ENCODE measurements around the gene DYNC1LI1. TPM values are rescaled to one million over a fixed set of nuclear protein-coding genes. Genes with fewer than 3 reads are reported as not detected.

The DYNC1LI1 gene
- total RNA-seq, 1 experiment from 2014 or later = 60.0 TPM

GRCh38 chr3:32508711-32509110, 61.9 kb downstream of the DYNC1LI1 start:
- Histone ChIP-seq H3K4me3 (no peak overlapping the region), H3K36me3 (no peaks in the 10 kb centered on the region), H3K9me3 (no peaks in the 10 kb centered on the region), H3K27me3 (no peaks in the 10 kb centered on the region)
- DNase-seq = no peak

GRCh38 chr3:32506466-32506865, 64.2 kb downstream of the DYNC1LI1 start:
- H3K4me3 ChIP-seq = no peak overlapping the region
- no peak for DNase-seq
- H3K27me3 ChIP-seq = no peaks in the 10 kb centered on the region
- H3K9me3 ChIP-seq = no peaks in the 10 kb centered on the region
- no peaks in the 10 kb centered on the region for H3K36me3 ChIP-seq

- H3K4me3 ChIP-seq = peak overlapping the region; percentile 80
- no peaks in the 10 kb centered on the region for H3K27me3 ChIP-seq
- no peak for DNase-seq
- H3K36me3 ChIP-seq = no peaks in the 10 kb centered on the region
- no peaks in the 10 kb centered on the region for H3K9me3 ChIP-seq
Measured at GRCh38 chr3:32502946-32503286, 67.7 kb downstream of the DYNC1LI1 start.

GRCh38 chr3:32502118-32502945, 68.3 kb downstream of the DYNC1LI1 start, which contains the start of gene CMTM6:
TSS of gene CMTM6 (minus strand) at chr3:32502852. CDS start at chr3:32502745, 107 bp downstream.
- Histone ChIP-seq H3K27me3 (no peaks in the 10 kb centered on the region), H3K36me3 (no peaks in the 10 kb centered on the region), H3K9me3 (no peaks in the 10 kb centered on the region), H3K4me3 (peak within 1 kb of the TSS; percentile 80)
- peak; percentile 73 for DNase-seq

- Histone ChIP-seq H3K36me3 (no peaks in the 10 kb centered on the region), H3K9me3 (no peaks in the 10 kb centered on the region)
Measured at GRCh38 chr3:32501783-32502117, 68.9 kb downstream of the DYNC1LI1 start.

GRCh38 chr3:32500880-32501782, 69.5 kb downstream of the DYNC1LI1 start:
- no peak for DNase-seq

More at GRCh38 chr3:32501783-32502117, 68.9 kb downstream of the DYNC1LI1 start:
- Histone ChIP-seq H3K27me3 (no peaks in the 10 kb centered on the region), H3K4me3 (peak overlapping the region; percentile 80)
- no peak for DNase-seq

GRCh38 chr3:32500231-32500630, 70.4 kb downstream of the DYNC1LI1 start:
- Histone ChIP-seq H3K9me3 (no peaks in the 10 kb centered on the region), H3K27me3 (no peaks in the 10 kb centered on the region), H3K4me3 (no peak overlapping the region), H3K36me3 (no peaks in the 10 kb centered on the region)
- DNase-seq = no peak

More at GRCh38 chr3:32500880-32501782, 69.5 kb downstream of the DYNC1LI1 start:
- H3K36me3 ChIP-seq = no peaks in the 10 kb centered on the region
- H3K27me3 ChIP-seq = no peaks in the 10 kb centered on the region
- no peaks in the 10 kb centered on the region for H3K9me3 ChIP-seq
- peak overlapping the region; percentile 80 for H3K4me3 ChIP-seq

GRCh38 chr3:32499585-32499984, 71.1 kb downstream of the DYNC1LI1 start:
- no peaks in the 10 kb centered on the region for H3K36me3 ChIP-seq
- no peak overlapping the region for H3K4me3 ChIP-seq
- H3K27me3 ChIP-seq = no peaks in the 10 kb centered on the region
- H3K9me3 ChIP-seq = no peaks in the 10 kb centered on the region
- no peak for DNase-seq

- H3K4me3 ChIP-seq = no peak overlapping the region
- no peak for DNase-seq
- no peaks in the 10 kb centered on the region for H3K27me3 ChIP-seq
- no peaks in the 10 kb centered on the region for H3K9me3 ChIP-seq
- no peaks in the 10 kb centered on the region for H3K36me3 ChIP-seq
Measured at GRCh38 chr3:32498992-32499391, 71.7 kb downstream of the DYNC1LI1 start.

- H3K36me3 ChIP-seq = no peaks in the 10 kb centered on the region
Measured at GRCh38 chr3:32498252-32498651, 72.4 kb downstream of the DYNC1LI1 start.

GRCh38 chr3:32495609-32496008, 75.0 kb downstream of the DYNC1LI1 start:
- H3K36me3 ChIP-seq = no peaks in the 10 kb centered on the region

More at GRCh38 chr3:32498252-32498651, 72.4 kb downstream of the DYNC1LI1 start:
- H3K4me3 ChIP-seq = no peak overlapping the region
- H3K27me3 ChIP-seq = no peaks in the 10 kb centered on the region
- DNase-seq = no peak
- H3K9me3 ChIP-seq = no peaks in the 10 kb centered on the region

GRCh38 chr3:32495085-32495484, 75.6 kb downstream of the DYNC1LI1 start:
- Histone ChIP-seq H3K36me3 (no peaks in the 10 kb centered on the region), H3K9me3 (no peaks in the 10 kb centered on the region), H3K27me3 (no peaks in the 10 kb centered on the region), H3K4me3 (no peak overlapping the region)
- DNase-seq = no peak

More at GRCh38 chr3:32495609-32496008, 75.0 kb downstream of the DYNC1LI1 start:
- Histone ChIP-seq H3K27me3 (no peaks in the 10 kb centered on the region), H3K4me3 (no peak overlapping the region), H3K9me3 (no peaks in the 10 kb centered on the region)
- no peak for DNase-seq

GRCh38 chr3:32493437-32494414, 76.9 kb downstream of the DYNC1LI1 start:
- no peaks in the 10 kb centered on the region for H3K36me3 ChIP-seq
- H3K27me3 ChIP-seq = no peaks in the 10 kb centered on the region
- no peaks in the 10 kb centered on the region for H3K9me3 ChIP-seq
- no peak for DNase-seq
- no peak overlapping the region for H3K4me3 ChIP-seq

GRCh38 chr3:32492684-32493436, 77.8 kb downstream of the DYNC1LI1 start:
- Histone ChIP-seq H3K4me3 (no peak overlapping the region), H3K9me3 (no peaks in the 10 kb centered on the region), H3K36me3 (no peaks in the 10 kb centered on the region), H3K27me3 (no peaks in the 10 kb centered on the region)
- DNase-seq = no peak

- Histone ChIP-seq H3K9me3 (no peaks in the 10 kb centered on the region), H3K4me3 (no peak overlapping the region), H3K27me3 (no peaks in the 10 kb centered on the region), H3K36me3 (no peaks in the 10 kb centered on the region)
- no peak for DNase-seq
Measured at GRCh38 chr3:32488474-32489008, 82.1 kb downstream of the DYNC1LI1 start.
